GM12891 (cell line): ENCODE data around the gene CDK11A.
"Not testable (repeated sequence)": the region's sequence is repeated elsewhere in the genome, so short reads cannot be mapped to it uniquely, and the experiment has no call there.

Source experiments
- PAX5 ChIP-seq: IDR thresholded peaks from 2 replicates; pipeline ENCODE4 v1.6.1; 2011; ENCODE audit warnings: low read length, moderate library complexity, mild to moderate bottlenecking; ENCODE audit not compliant: insufficient read depth, severe bottlenecking
- POLR2A ChIP-seq: IDR thresholded peaks from 2 replicates; pipeline ENCODE4 v1.6.1; 2011; ENCODE audit warnings: low read depth, low read length, control low read depth

DNA sequence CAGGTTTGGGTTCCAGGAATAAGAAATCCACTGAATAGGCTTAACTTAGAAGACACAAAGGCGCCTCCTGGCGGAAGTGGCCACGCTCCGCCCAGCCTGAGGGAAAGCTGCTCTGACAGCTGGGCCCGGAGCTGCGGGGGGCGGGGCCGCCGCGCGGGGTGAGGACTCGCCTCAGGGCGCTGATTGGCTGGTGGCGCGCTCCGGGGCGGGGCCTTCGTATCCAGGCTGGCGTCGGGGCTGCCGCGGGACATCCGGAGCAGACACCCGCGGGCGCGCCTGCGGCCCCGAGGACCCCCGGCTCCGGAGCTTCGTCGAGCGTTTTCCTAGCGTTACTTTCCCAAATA, 22.4 kb upstream of the CDK11A start:
- TF ChIP-seq POLR2A, PAX5: not testable (repeated sequence)
